GM12892 (cell line): Measurements from ENCODE around the gene ASTN2.

Source experiments
- POLR2A ChIP-seq: IDR thresholded peaks from 2 replicates; pipeline ENCODE4 v1.6.1; 2011; ENCODE audit warnings: low read depth, low read length, control low read depth
- POLR2AphosphoS5 ChIP-seq: IDR thresholded peaks from 2 replicates; pipeline ENCODE4 v1.6.1; 2011; ENCODE audit warnings: low read depth, low read length, control low read depth
- TAF1 ChIP-seq: IDR thresholded peaks from 2 replicates; pipeline ENCODE4 v1.6.1; 2011; ENCODE audit warnings: low read depth, mild to moderate bottlenecking, control low read depth, low read length, borderline replicate concordance

DNA sequence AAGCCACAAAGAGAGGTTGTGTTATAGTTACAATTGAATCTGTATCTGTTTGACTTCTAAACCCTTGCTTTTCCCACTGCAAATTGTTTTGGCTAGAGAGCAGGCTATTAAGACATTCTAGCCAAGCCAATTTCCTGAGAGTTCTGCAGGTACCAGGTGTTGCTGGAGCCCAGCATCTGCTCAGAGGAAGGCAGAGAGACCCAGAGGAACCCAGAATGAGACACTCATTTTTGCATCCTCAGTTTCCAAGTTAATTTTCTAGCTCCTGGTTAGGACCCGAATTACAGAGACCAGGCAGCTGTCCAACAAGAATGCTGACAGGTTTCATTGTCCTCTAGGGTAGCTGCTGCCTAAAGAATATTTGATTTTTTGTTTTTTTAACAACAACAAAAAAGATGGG, 461.6 kb downstream of the ASTN2 start:
- TF ChIP-seq TAF1 (no peak), POLR2A (no peak), POLR2AphosphoS5 (no peak)
